ENCODE results near the gene OR2AG2. TPM values are rescaled to one million over a fixed set of nuclear protein-coding genes. Genes with fewer than 3 reads are reported as not detected.

Gene OR2AG2
- total RNA-seq: 0.18 and 0.29 TPM in 2 replicates

GRCh38 chr11:6771926-6772893 lies at the start of gene OR2AG2:
TSS of gene OR2AG2 (minus strand) at chr11:6771976. CDS start at chr11:6768957, 3,019 bp downstream.

GRCh38 chr11:6799402-6799801 lies 27.6 kb upstream of the OR2AG2 start, which contains the start of gene OR6A2:
TSS of gene OR6A2 (minus strand) at chr11:6799689. CDS start at chr11:6795708, 3,981 bp downstream.

DNA sequence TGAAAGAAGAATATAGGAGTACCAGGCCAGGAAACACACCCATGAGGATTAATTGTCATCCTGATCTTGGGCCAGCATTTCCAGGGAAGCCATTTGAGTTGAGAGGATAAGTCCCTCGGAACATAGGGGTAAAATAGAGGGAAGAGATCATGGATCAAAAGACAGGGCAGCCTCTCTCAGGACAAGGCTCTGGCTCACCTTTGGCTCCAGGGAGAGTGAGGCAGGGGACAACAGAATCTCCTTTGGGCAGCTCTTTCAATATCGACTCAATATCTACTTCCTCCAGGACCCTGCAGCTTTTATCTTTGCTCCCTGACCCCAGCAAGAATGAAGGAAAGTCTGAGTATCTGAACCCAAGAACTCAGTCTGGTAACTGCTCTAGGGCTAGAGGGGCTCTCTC lies 10.9 kb upstream of the OR2AG2 start, which contains the start of gene OR2AG1:
TSS of gene OR2AG1 (plus strand) at position 301 of the 400 bp plus-strand sequence. CDS start 2,018 bp downstream, outside the sequence.

Other genes with a start within 250 kb of the OR2AG2 start
- 6.1 and 16.3 TPM in 2 replicates for gene RRP8, start 168.4 kb downstream of the OR2AG2 start, total RNA-seq
- 326 and 346 TPM in 2 replicates for gene ILK, start 168.2 kb downstream of the OR2AG2 start, total RNA-seq
- 65.6 and 79.6 TPM in 2 replicates for gene TAF10, start 159.8 kb downstream of the OR2AG2 start, total RNA-seq
- gene TPP1, start 152.6 kb downstream of the OR2AG2 start, total RNA-seq: 24.5 and 47.7 TPM in 2 replicates
- gene DCHS1, start 116.2 kb downstream of the OR2AG2 start, total RNA-seq: 11.8 and 12.8 TPM in 2 replicates
- 89.4 and 114 TPM in 2 replicates for gene MRPL17, start 88.6 kb downstream of the OR2AG2 start, total RNA-seq
- gene OR2AG1, start 11.0 kb upstream of the OR2AG2 start, total RNA-seq: not detected in 2 replicates
- gene OR6A2, start 27.7 kb upstream of the OR2AG2 start, total RNA-seq: not detected in 2 replicates
- not detected in 2 replicates for gene OR10A5, start 73.7 kb upstream of the OR2AG2 start, total RNA-seq
- not detected in 2 replicates for gene OR10A2, start 91.1 kb upstream of the OR2AG2 start, total RNA-seq
- not detected in 2 replicates for gene OR10A4, start 104.6 kb upstream of the OR2AG2 start, total RNA-seq
- not detected in 2 replicates for gene OR2D2, start 120.5 kb upstream of the OR2AG2 start, total RNA-seq
- not detected in 2 replicates for gene OR2D3, start 149.0 kb upstream of the OR2AG2 start, total RNA-seq
- gene ZNF215, start 154.4 kb upstream of the OR2AG2 start, total RNA-seq: 5.7 and 6.3 TPM in 2 replicates
- 2.1 and 2.3 TPM in 2 replicates for gene ZNF214, start 248.4 kb upstream of the OR2AG2 start, total RNA-seq
- under 0.01 TPM in 1 of 2 replicates, not detected in the other for gene NLRP14, start 248.5 kb upstream of the OR2AG2 start, total RNA-seq

Data from myometrial cell (primary cell).